ENCODE results near the gene PLBD1.

The PLBD1 gene

DNA sequence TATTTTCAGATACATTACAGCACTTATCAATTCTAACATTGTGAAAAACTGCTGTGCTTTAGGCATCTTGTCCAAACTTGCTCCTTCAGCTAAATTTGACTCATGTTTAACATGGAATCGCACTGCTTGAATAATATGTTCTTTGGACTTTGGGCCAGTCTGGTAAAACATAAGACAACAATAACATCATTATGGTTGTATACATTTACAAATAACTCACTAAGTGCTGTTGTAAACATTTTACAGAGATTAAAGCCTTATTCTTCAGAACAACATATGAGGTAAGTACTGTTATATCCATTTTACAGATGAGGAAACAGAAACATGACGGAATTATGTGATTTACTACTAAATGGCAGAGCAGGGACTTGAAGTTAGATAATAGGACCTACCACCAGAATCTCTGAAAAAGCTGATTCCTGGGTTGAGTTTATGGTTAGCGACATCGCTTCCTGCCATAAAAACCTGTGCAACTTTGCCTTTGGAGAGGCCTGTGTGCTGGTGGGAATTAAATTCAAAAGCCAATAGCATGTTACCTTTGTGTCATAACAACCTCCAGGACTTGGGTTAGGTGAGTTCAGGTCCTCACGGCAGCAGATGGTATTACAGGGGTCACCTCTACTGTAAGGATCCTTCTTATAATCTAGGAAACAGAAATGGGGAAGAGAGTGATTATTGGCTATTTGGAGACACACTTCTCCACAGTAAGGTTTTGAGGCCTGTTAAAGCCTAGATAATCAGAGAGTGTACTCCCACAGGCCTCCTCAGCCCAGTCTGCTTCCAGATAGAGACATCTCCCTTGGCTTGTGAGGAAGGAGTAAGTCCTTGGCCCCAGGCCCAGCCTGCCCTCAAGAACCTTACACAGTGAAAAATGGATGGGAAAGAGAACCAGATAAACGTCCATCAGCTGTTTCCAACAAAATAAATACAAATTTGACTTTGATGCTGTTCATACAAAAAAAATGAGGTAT, 61.8 kb downstream of the PLBD1 start:
- DNase-seq (ENCODE audit: low spot score) = no peak

DNA sequence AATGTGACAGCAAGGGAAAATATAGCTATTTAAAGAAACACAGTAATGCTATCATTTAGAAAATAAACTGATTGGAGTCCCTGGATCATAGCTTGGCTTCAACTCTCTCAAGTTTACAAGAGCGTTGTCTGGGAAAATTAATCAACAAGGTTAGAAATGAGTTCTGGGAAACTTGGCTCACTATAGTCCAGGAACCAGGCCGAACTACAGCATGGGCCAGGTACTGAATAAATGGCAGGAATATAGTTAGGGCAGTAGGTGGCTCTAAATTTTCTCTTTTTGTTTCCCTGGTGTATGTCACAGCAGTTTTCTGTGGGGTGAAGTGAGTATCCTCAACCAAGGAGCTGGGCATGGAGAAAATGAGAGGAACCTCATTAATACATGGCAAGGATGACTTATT, 72.4 kb downstream of the PLBD1 start:
- DNase-seq (ENCODE audit: low spot score) = no peak

DNA sequence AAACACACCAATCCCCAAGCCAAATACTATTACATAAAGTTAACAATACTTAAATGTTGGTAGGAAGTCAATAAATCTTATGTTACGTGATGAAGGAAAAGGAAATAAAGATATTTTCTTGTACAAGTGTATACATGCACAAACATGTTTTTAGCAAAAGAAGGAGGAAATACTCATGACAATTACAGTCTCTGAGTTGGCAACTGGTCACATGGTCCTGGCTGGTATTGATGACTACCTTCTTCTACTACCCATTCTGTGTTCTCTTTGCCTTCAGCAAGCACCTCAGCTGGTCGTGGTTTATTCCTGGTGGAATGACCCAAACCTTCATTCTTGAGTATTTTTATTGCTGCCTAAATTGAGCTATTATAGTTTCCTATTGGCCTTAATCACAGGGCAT, 84.8 kb downstream of the PLBD1 start:
- no peak for DNase-seq (ENCODE audit: low spot score)

DNA sequence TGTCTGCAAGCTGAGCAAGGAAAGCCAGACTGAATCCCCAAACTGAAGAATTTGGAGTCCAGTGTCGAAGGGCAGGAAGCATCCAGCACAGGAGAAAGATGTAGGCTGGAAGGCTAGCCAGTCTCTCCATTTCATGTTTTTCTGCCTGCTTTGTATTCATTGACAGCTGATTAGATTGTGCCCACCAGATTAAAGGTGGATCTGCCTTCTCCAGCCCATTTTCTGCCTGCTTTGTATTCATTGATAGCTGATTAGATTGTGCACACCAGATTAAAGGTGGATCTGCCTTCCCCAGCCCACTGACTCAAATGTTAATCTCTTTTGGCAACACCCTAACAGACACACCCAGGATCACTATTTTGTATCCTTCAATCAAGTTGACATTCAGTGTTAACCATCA, 85.3 kb downstream of the PLBD1 start:
- no peak for DNase-seq (ENCODE audit: low spot score)

DNA sequence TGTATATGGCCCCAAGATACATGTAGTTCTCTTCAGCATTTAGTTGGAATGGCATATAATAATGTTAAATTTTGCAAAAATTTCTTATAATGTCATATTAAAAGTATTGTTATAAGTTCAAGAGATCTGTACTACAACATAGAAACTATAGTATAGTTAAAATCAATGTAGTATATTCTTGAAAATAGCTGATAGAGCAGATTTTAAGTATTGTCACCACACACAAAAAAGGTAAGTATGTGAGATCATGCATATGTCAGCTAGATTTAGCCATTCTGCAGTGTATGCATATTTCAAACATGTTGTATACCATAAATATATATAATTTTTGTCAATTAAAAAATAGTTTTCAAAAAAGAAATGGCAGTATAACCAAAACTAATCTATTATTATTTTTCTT, 86.5 kb downstream of the PLBD1 start:
- DNase-seq (ENCODE audit: low spot score) = no peak

DNA sequence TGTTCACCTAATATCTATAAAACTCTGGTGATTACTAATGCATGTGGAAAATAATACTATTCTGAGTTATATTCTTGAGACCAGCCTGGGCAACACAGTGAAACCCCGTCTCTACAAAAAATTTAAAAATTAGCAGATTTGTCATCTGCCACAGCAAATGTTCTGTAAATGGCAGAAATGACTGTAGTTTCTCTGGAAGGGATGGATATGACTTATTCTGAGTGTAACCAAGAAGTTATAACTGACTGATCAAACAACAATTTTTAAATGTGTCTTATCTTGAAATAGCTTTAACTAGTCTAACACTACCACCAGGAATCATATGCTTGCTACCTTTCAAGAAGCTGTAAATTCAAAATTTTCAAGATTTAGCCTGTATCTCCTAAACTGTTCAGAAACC, 88.7 kb downstream of the PLBD1 start:
- no peak for DNase-seq (ENCODE audit: low spot score)

DNA sequence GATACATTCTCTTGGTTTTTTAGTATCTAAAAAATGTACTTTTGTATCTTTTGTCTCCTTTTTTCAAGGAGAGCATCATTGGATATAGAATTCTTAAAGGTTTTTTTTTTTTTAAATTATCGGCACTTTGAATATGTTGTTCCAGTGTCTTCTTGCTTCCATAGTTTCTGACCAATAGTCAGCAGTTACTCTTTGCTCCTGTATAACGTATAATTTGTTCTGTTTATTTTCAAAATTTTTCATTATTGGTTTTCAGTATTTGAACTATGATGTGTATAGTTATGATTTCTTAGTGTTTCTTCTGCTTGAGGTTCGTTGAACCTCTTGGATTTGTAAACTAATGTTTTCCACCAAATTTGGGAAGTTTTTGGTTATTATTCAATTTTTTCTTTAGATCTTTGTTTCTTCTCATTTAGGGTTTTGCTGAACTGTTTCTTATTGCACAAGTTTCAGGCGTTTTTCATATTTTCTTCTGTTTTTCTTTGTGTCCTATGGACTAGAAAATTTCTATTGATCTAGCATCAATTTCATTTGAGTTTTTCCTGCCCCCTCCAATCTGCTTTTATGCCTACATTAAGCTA, 93.9 kb downstream of the PLBD1 start:
- DNase-seq (ENCODE audit: low spot score) = no peak

DNA sequence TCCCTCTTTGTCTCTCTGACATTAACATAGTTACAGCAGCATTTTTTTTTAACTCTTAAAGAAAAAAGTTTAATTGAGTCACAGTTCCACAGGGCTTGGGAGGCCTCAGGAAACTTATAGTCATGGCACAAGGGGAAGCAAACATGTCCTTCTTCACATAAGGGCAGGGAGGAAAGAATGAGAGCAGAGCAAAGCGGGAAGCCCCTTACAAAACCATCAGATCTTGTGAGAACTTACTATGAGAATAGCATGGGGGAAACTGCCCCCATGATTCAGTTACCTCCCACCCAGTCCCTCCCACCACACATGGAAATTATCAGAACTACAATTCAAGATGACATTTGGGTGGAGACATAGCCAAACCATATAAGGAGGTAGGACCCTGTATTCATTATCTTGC, 96.2 kb downstream of the PLBD1 start:
- DNase-seq (ENCODE audit: low spot score) = no peak

DNA sequence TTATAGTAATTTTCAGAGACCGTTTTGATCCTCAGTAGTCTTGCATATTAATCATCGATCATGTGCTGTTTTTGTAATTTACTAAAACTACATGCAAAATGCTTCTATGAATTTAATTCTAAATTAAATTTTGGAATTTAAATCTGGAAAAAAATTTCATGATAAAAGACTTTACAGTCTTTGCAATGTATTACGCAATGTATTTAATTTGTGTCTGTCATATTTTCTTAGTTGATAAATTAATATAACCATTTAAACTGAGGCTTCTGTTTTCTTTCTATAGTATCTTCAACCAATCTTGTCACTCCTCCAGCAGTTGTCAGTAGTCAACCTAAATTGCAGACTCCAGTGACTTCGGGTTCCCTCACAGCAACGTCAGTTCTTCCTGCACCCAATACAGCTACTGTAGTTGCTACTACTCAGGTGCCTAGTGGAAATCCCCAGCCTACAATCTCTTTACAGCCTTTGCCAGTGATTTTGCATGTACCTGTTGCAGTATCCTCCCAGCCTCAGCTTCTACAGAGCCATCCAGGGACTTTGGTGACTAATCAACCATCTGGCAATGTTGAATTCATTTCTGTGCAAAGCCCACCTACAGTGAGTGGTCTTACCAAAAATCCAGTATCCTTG, 107.4 kb downstream of the PLBD1 start:
- no peak for DNase-seq (ENCODE audit: low spot score)

DNA sequence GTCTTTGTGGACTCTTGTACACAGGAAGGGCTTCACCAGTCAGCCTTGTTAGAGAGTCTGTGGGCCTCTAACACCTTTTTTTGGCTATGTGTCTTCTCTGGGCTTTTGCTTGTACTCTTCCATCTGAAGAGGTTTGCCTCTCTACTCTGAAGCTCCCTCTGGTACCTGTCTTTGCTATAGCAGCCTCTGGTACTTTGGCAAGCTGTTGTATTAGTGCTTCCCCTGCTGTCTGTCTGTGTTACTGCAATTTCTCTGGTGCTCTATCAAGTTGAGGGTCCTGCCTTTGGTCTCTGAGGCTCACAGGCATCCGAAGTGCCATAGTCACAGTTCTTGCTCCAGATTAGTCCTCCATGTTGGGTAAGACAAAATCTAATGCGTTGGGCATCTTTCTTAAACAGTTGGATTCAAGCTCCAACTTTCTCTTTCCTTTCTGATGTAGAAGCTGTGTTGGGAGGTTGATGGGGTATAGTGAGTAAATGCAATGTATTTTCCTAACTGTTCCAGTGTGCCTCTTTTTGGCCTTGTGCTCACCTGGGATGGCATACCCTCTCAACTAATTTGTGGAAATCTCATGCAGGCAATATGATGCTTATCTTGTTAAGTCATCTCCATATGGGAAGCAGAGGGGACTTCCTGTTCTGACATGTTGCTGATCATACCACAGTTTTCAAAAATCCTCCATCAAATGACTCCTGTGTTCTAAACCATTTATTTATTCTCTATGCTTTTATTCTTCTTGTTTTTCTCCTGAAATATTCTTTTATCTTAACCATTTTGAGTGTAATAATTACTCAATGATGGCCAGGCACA, 113.4 kb downstream of the PLBD1 start:
- DNase-seq (ENCODE audit: low spot score) = peak; percentile 58

Data from ecto neural progenitor cell (in vitro differentiated cells).